Fibroblast of lung (primary cell): ENCODE measurements around the gene MOCS2. TPM values are rescaled to one million over a fixed set of nuclear protein-coding genes. Genes with fewer than 3 reads are reported as not detected.

Source experiments
- DNase-seq, 2 donors: peaks; one replicate each; pipeline versions ENCODE4 v3.0.0 to v3.0.0-alpha.2; 2010; ENCODE audit warnings: low read depth in 2 of 2
- H2AFZ ChIP-seq: 2 replicates; pipeline ENCODE4 v1.5.1; 2012; ENCODE audit warnings: low read length, control low read depth, inconsistent platforms
- H3K27ac ChIP-seq: 2 replicates; pipeline ENCODE4 v1.5.1; 2011; ENCODE audit warnings: low read length, control low read depth; ENCODE audit not compliant: insufficient read depth
- H3K27me3 ChIP-seq: 2 replicates; pipeline ENCODE4 v1.5.1; 2011; ENCODE audit warnings: mild to moderate bottlenecking, low read length; ENCODE audit not compliant: control insufficient read depth, insufficient read depth
- H3K36me3 ChIP-seq: 2 replicates; pipeline ENCODE4 v1.5.1; 2011; ENCODE audit warnings: low read length; ENCODE audit not compliant: control insufficient read depth, insufficient read depth
- H3K4me1 ChIP-seq: 2 replicates; pipeline ENCODE4 v1.5.1; 2011; ENCODE audit warnings: low read length; ENCODE audit not compliant: control insufficient read depth, insufficient read depth; ENCODE audit errors: extremely low read depth
- H3K4me2 ChIP-seq: 2 replicates; pipeline ENCODE4 v1.5.1; 2011; ENCODE audit warnings: low read length, control low read depth; ENCODE audit not compliant: insufficient read depth; ENCODE audit errors: extremely low read depth
- H3K4me3 ChIP-seq, 4 experiments: fragments of 200-600 bp in 1 of 4; sonication (generic) in 1 of 4; replicated peaks in 1 of 4; 2 replicates each; pipeline ENCODE4 v1.5.1; 2011 to 2016; ENCODE audit warnings: low read length in 4 of 4, low read depth in 3 of 4, mild to moderate bottlenecking in 3 of 4, control low read depth in 2 of 4, inconsistent platforms in 1 of 4, mixed read lengths in 1 of 4; ENCODE audit not compliant: insufficient read depth in 1 of 4; ENCODE audit errors: control extremely low read depth in 1 of 4
- H3K79me2 ChIP-seq: 2 replicates; pipeline ENCODE4 v1.5.1; 2012; ENCODE audit warnings: mild to moderate bottlenecking, low read length, inconsistent platforms; ENCODE audit not compliant: control insufficient read depth, insufficient read depth
- H3K9ac ChIP-seq: 2 replicates; pipeline ENCODE4 v1.5.1; 2011; ENCODE audit warnings: mild to moderate bottlenecking, low read length, control low read depth; ENCODE audit not compliant: insufficient read depth
- H3K9me3 ChIP-seq: 2 replicates; pipeline ENCODE4 v1.5.1; 2012; ENCODE audit warnings: low read depth, low read length; ENCODE audit not compliant: control insufficient read depth, insufficient read depth
- H4K20me1 ChIP-seq: 2 replicates; pipeline ENCODE4 v1.5.1; 2011; ENCODE audit warnings: low read length; ENCODE audit not compliant: control insufficient read depth, insufficient read depth; ENCODE audit errors: extremely low read depth
- EZH2 ChIP-seq: IDR thresholded peaks from 2 replicates; pipeline ENCODE4 v1.5.1; 2012; ENCODE audit warnings: low read length, control low read depth, mild to moderate bottlenecking; ENCODE audit errors: missing control alignments
- polyA plus RNA-seq, 2 donors: library from polyadenylated mRNA; depleted of rRNA in 1 of 2; stranded (reverse) in 1 of 2; unstranded in 1 of 2; fragments of >200 nt; gene quantifications; 2 replicates each; pipeline ENCODE4 v1.2.1, GENCODE V29; 2011 to 2012; ENCODE audit warnings: missing spikeins in 1 of 2
- total RNA-seq: library from RNA; depleted of rRNA; stranded (reverse); fragments of >200 nt; gene quantifications from 2 replicates; pipeline ENCODE4 v1.2.1, GENCODE V29; 2014
- TF ChIP-seq, protein P1 (sequence below), 2 donors: IDR thresholded peaks in 1 of 2; conservative IDR thresholded peaks in 1 of 2; 1 replicate in 1 of 2; 2 replicates in 1 of 2; pipeline ENCODE4 v1.5.1; 2011 to 2012; ENCODE audit warnings: low read length in 2 of 2, control low read depth in 1 of 2, inconsistent platforms in 1 of 2, low read depth in 1 of 2, mild to moderate bottlenecking in 1 of 2

Gene MOCS2
- total and polyA plus RNA-seq, 2 donors (not counting 1 experiment from before 2014, with no cell fraction given) = 44.4 to 122 TPM

DNA sequence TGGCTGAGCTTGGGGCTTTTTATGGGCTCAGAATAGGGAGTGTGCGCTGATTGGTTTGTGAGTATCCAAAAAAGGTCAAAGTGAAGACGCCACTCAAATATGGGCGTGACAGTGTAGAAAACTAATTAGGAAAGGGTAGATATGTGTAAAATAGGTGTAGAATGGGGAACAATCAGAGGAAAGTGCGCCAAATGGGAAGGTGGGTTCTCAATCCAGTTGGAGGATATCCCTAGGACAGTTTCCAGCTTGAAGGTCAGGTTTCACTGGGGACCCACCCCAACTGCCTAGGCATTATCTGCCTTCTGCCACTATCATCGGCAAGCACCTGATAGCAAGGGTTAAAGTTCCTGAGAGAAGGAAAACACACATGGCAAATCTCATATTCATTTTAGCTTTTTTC, 9.3 kb upstream of the MOCS2 start:
- TF ChIP-seq, protein P1, sequence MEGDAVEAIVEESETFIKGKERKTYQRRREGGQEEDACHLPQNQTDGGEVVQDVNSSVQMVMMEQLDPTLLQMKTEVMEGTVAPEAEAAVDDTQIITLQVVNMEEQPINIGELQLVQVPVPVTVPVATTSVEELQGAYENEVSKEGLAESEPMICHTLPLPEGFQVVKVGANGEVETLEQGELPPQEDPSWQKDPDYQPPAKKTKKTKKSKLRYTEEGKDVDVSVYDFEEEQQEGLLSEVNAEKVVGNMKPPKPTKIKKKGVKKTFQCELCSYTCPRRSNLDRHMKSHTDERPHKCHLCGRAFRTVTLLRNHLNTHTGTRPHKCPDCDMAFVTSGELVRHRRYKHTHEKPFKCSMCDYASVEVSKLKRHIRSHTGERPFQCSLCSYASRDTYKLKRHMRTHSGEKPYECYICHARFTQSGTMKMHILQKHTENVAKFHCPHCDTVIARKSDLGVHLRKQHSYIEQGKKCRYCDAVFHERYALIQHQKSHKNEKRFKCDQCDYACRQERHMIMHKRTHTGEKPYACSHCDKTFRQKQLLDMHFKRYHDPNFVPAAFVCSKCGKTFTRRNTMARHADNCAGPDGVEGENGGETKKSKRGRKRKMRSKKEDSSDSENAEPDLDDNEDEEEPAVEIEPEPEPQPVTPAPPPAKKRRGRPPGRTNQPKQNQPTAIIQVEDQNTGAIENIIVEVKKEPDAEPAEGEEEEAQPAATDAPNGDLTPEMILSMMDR (conservative IDR thresholded peaks at IDR 0.05 in 1 of 2, IDR thresholded peaks at IDR 0.05 in 1 of 2; ENCODE audit: low read depth in 1 of 2, low read length in 2 of 2) = no peak
- TF ChIP-seq EZH2 = no peak
- no peak overlapping the region for H3K9ac ChIP-seq
- H3K4me3 ChIP-seq = no peak overlapping the region

DNA sequence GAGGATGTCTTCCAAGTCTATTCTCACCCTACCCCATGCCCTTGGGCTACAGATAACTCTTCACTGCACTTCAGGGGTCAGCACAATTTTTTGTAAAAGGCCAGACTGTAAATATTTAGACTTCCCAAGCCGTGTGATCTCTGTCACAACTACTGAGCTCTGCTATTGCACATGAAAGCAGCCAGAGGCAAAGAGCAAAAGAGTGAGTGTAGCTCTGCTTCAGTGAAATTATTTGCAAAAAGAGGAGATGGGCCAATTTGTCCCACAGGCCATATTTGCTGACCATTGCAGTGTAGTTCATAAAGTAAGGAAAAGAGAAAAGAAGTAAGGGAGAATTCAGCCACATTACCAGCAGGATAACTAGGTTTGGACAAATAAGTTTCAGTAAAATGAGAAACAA, 7.0 kb upstream of the MOCS2 start:
- Histone ChIP-seq H3K4me2 (no peak overlapping the region), H3K79me2 (no peaks in the 10 kb centered on the region)

More for the DNA sequence above, 9.3 kb upstream of the MOCS2 start:
- no peaks in the 10 kb centered on the region for H3K36me3 ChIP-seq
- no peaks in the 10 kb centered on the region for H3K79me2 ChIP-seq
- H3K4me1 ChIP-seq = no peaks in the 10 kb centered on the region
- H4K20me1 ChIP-seq = no peaks in the 10 kb centered on the region
- DNase-seq = no peak
- no peak overlapping the region for H3K27ac ChIP-seq
- no peaks in the 10 kb centered on the region for H3K27me3 ChIP-seq
- H3K4me2 ChIP-seq = no peak overlapping the region
- H2AFZ ChIP-seq = no peak overlapping the region
- H3K9me3 ChIP-seq = no peaks in the 10 kb centered on the region

DNA sequence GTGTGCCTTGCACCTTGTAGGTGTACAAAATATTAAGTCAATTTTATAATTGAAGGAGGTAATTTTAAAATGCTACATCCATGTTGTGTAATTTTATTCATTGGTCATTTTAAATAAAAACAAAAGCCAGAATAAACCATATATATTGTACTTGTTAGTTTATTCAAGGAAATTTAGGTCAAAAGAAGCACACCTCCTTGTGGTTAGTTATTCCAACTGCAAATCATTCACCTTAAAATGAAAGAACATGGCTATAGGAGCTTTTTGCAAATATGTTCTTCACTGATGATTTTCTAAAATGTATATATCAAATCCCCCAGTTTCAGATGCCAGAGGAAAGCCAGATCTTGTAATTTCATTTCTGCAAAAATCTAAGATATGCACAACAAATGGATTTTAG, 5.4 kb upstream of the MOCS2 start:
- no peak overlapping the region for H3K4me2 ChIP-seq
- H3K36me3 ChIP-seq = no peaks in the 10 kb centered on the region
- no peak overlapping the region for H3K27ac ChIP-seq
- H3K79me2 ChIP-seq = no peaks in the 10 kb centered on the region
- H4K20me1 ChIP-seq = no peaks in the 10 kb centered on the region
- no peaks in the 10 kb centered on the region for H3K9me3 ChIP-seq
- H3K27me3 ChIP-seq = no peaks in the 10 kb centered on the region
- DNase-seq = peak in 1 of 2 donors; percentile 40
- H3K4me1 ChIP-seq = peaks cover 3% of the 10 kb centered on the region
- H3K9ac ChIP-seq = no peak overlapping the region
- no peak overlapping the region for H3K4me3 ChIP-seq
- no peak overlapping the region for H2AFZ ChIP-seq
- no peak for TF ChIP-seq EZH2
- TF ChIP-seq, protein P1 (conservative IDR thresholded peaks at IDR 0.05 in 1 of 2, IDR thresholded peaks at IDR 0.05 in 1 of 2; ENCODE audit: low read depth in 1 of 2, low read length in 2 of 2) = peak in 1 of 2 donors; percentile 45

More for the DNA sequence above, 7.0 kb upstream of the MOCS2 start:
- TF ChIP-seq, protein P1 (conservative IDR thresholded peaks at IDR 0.05 in 1 of 2, IDR thresholded peaks at IDR 0.05 in 1 of 2; ENCODE audit: low read depth in 1 of 2, low read length in 2 of 2) = no peak
- no peak for TF ChIP-seq EZH2
- Histone ChIP-seq H3K36me3 (no peaks in the 10 kb centered on the region), H3K4me1 (no peaks in the 10 kb centered on the region), H2AFZ (no peak overlapping the region), H3K4me3 (no peak overlapping the region), H4K20me1 (no peaks in the 10 kb centered on the region), H3K9me3 (no peaks in the 10 kb centered on the region), H3K9ac (no peak overlapping the region), H3K27ac (no peak overlapping the region), H3K27me3 (no peaks in the 10 kb centered on the region)
- DNase-seq = no peak
